AML-193 (cell line): ENCODE measurements around the gene KCNK15.
A peak's percentile ranks its signal among the peaks of the same experiment; 100 is the strongest.

Source experiments
- DNase-seq, 2 experiments: peaks; one replicate each; lab custom pipeline; 2025; lab: John Stamatoyannopoulos, UW

KCNK15 gene

GRCh38 chr20:44736170-44737021 is 9.3 kb upstream of the KCNK15 start:
- DNase-seq = peak; percentile 71 to 74

- DNase-seq = no peak
Measured at GRCh38 chr20:44737116-44737515, 8.5 kb upstream of the KCNK15 start.

- peak; percentile 11 to 16 for DNase-seq
Measured at GRCh38 chr20:44738813-44739477, 6.7 kb upstream of the KCNK15 start.

GRCh38 chr20:44739942-44740341 is 5.7 kb upstream of the KCNK15 start:
- no peak for DNase-seq

GRCh38 chr20:44742304-44743079 is 3.2 kb upstream of the KCNK15 start:
- no peak for DNase-seq

GRCh38 chr20:44743080-44743701 is 2.5 kb upstream of the KCNK15 start:
- DNase-seq = no peak

GRCh38 chr20:44743916-44744655 is 1.6 kb upstream of the KCNK15 start:
- DNase-seq = no peak

GRCh38 chr20:44745122-44745597 is 505 bp upstream of the KCNK15 start:
- DNase-seq = no peak

- DNase-seq = no peak
Measured at GRCh38 chr20:44746367-44747165, 901 bp downstream of the KCNK15 start.

GRCh38 chr20:44747166-44748004 is 1.7 kb downstream of the KCNK15 start:
- DNase-seq = peak; percentile 58 to 61

- DNase-seq = no peak
Measured at GRCh38 chr20:44748005-44748370, 2.3 kb downstream of the KCNK15 start.

- DNase-seq = no peak
Measured at GRCh38 chr20:44750081-44750805, 4.6 kb downstream of the KCNK15 start.

- DNase-seq = no peak
Measured at GRCh38 chr20:44752099-44752931, 6.7 kb downstream of the KCNK15 start.

GRCh38 chr20:44754554-44754953 is 8.9 kb downstream of the KCNK15 start:
- no peak for DNase-seq

GRCh38 chr20:44756011-44756688 is 10.5 kb downstream of the KCNK15 start:
- DNase-seq = no peak

GRCh38 chr20:44756956-44757355 is 11.3 kb downstream of the KCNK15 start:
- no peak for DNase-seq
